GM10266 (cell line): Measurements from ENCODE around the gene VPS54.
A peak's percentile ranks its signal among the peaks of the same experiment; 100 is the strongest.

Source experiments
- DNase-seq: peaks from one replicate; pipeline ENCODE4 v3.0.0; 2012; ENCODE audit errors: extremely low spot score
- TF ChIP-seq, protein P1 (sequence below): IDR thresholded peaks from 2 replicates; pipeline ENCODE4 v1.5.1; 2012; ENCODE audit warnings: mild to moderate bottlenecking, low read depth; ENCODE audit not compliant: control insufficient read depth, insufficient read depth; ENCODE audit errors: missing control alignments

The VPS54 gene

DNA sequence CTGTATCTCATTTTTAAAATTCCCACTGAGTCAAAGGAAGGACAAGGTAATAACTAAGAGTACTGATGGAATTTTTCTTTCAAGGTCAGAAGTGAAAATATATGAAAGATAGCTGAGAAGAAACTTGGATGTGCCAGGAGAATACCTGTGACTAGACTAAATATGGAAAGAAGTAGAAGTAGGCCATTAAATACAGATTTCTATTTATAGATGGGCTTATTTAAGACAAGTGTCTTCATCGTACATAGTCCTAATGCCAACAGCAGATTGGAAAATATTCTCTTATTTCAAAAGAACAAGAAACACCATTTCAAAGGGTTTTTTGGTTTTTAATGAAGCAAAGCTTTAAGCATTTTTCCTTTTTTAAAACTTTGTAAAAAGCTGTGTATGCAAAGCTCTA is 155.5 kb downstream of the VPS54 start:
- TF ChIP-seq, protein P1, sequence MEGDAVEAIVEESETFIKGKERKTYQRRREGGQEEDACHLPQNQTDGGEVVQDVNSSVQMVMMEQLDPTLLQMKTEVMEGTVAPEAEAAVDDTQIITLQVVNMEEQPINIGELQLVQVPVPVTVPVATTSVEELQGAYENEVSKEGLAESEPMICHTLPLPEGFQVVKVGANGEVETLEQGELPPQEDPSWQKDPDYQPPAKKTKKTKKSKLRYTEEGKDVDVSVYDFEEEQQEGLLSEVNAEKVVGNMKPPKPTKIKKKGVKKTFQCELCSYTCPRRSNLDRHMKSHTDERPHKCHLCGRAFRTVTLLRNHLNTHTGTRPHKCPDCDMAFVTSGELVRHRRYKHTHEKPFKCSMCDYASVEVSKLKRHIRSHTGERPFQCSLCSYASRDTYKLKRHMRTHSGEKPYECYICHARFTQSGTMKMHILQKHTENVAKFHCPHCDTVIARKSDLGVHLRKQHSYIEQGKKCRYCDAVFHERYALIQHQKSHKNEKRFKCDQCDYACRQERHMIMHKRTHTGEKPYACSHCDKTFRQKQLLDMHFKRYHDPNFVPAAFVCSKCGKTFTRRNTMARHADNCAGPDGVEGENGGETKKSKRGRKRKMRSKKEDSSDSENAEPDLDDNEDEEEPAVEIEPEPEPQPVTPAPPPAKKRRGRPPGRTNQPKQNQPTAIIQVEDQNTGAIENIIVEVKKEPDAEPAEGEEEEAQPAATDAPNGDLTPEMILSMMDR, result no peak
- no peak for DNase-seq

DNA sequence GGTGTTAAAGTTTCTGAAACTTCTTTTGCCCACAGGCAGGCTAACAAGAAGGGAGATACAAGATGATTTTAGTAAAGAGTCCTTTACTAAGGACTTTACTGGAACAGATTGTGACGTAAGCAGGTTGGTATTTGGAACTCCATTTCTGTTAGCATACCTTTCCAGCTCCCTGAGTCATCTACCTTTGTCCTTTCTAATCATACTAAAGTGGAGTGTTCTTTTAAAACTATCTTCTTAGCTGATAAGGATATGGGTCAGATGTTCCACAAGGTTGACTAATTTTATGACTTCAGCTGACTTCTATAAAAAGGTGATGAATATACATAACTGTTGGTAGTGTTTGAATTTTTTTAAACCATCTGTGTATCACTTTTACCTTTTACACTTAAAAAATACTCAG is 156.4 kb downstream of the VPS54 start:
- no peak for DNase-seq

DNA sequence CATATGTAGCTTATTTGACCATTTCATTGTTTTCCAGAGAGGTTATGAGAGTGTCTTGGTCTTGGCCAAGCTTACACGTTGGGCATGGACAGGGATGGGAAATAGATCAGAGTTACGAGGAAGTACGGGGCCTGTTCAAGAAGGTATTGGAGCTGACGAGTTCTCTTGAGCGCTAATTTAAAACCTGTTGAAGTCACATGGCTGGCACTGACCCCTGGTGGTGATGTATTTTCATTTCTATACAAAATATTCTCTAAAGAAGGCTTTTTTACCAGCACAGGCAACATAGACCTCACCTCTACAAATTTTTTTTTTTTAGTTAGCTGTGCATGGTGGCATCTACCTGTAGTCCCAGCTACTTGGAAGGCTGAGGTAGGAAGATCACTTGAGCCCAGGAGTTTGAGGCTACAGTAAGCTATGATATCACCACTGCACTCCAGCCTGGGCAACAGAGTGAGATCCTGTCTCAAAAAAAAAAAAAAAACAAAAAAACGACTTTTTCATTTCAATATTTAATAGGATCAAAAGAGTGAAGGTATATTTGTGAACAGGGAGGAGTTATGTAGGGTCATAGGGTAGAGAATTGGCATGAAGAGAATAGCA is 157.9 kb downstream of the VPS54 start:
- no peak for DNase-seq
- TF ChIP-seq, protein P1, result peak; percentile 40

More for the DNA sequence above, 156.4 kb downstream of the VPS54 start:
- TF ChIP-seq, protein P1, result no peak

DNA sequence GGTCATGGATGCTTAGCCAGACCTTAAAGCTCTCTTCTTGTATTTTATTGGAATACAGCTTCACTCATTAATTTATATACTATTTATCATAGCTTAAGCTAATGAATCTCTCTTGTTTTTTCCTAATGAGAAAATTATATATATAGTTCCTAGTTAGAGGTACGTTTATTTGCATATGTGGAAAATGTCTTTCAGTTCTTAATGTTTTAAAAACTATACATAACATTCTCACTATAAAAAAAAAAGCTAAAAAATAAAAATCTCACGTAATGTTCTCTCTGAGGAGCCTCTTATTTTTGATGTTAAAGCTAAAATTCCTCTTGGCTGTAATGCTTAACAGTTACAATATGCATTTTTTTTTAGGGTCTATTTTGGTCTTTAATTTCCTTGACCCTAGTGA is 160.9 kb downstream of the VPS54 start:
- TF ChIP-seq, protein P1, result no peak
- no peak for DNase-seq

DNA sequence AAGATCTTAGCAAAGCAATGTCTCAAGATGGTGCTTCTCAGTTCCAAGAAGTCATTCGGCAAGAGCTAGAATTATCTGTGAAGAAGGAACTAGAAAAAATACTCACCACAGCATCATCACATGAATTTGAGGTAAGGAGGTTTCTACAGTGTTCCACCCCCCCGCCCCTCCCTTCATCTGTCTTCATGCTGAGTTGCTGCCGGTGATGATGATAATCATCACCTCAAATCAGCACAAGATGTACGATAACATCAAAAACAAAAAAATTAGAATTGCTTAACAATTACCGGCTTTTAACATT is 163.0 kb downstream of the VPS54 start:
- TF ChIP-seq, protein P1, result no peak
- no peak for DNase-seq

DNA sequence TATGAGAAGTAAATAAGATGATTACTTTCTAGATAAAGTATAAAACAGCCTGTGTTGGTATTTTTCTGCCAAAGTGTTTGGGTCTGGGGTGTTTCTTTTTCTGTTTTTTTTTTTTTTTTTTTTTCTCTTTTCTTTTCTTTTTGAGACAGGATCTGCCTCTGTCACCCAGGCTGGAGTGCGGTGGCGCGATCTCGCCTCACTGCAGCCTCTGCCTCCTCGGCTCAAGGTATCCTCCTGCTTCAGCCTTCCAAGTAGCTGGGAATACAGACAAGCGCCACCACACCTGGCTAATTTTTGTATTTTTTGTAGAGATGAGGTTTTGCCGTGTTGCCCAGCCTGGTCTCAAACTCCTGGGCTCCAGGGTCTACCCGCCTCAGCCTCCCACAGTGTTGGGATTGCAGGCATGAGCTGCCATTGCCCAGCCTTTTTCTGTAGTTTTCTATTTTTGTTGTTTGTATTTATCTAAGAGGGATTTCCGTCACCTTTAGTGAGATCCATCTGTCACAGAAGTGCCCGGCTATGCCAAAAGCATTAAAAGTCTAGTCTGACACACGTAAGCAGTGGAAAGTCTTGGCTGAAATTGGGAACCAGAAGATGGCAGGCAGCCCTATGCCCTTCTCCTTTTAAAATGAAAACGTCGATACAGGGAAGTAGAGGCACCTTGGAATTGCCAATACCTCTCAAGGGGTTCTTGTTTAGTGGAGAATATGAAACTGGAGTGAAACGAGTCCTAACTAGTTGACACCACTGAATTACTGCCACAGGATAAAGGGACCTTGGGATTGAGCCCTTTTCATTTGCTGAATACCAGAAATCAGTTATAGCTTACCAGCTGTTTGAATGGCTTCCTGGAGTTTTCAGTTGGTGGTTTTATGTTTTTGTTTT is 163.6 kb downstream of the VPS54 start:
- TF ChIP-seq, protein P1, result no peak
- DNase-seq, result no peak
